GM12801 (cell line): ENCODE results near the gene UBA5.

Experiments used
- CTCF ChIP-seq: IDR thresholded peaks from one replicate; pipeline ENCODE4 v1.5.1; 2011; ENCODE audit warnings: control low read depth; ENCODE audit not compliant: insufficient read length; ENCODE audit errors: extremely low read depth

The UBA5 gene

GRCh38 chr3:132660052-132660810 is at the start of gene UBA5:
Gene UBA5 (plus strand): TSS chr3:132660329. CDS start chr3:132660538, 209 bp downstream.
- no peak for TF ChIP-seq CTCF

- no peak for TF ChIP-seq CTCF
These were observed 44.2 kb upstream of the UBA5 start for GRCh38 chr3:132615881-132616280.

DNA sequence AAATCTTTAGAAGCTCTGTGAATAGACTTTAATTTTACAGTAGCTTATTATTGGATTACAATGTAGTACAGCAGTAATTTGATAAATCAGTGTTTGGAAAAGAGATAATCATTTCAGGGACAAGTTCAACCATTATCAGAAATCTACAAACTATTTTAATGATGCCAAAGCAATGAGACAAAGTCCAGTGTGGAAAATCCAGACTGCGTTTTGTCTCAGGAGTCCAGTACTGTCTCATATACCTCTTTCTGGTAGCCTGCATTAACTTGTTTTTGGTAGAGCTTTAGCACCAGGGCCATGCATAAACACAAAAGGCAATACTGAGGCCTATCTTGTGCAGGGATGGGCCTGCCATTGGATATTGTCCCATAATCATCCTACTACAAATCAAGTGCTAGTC is 43.3 kb upstream of the UBA5 start:
- no peak for TF ChIP-seq CTCF

- no peak for TF ChIP-seq CTCF
These were observed 38.0 kb upstream of the UBA5 start for GRCh38 chr3:132622148-132622547.

DNA sequence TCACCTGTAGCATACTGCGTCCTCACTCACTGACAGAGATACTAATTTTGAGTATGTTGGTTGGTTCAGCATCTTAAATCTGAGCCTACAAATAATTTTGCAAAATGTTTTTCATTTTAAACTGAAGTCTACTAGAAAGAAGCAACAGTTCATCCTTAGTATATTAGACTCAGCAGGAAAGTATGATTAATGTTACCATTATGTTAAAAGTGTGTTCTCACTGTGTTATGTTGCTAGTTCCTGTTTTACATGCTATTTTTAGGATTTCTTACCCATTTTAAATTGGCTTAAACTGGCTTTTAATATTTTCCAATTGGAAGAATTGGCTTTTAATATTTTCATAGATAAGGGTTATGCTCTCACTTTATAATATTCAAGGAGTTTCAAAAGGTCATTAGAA is 37.4 kb upstream of the UBA5 start:
- no peak for TF ChIP-seq CTCF

DNA sequence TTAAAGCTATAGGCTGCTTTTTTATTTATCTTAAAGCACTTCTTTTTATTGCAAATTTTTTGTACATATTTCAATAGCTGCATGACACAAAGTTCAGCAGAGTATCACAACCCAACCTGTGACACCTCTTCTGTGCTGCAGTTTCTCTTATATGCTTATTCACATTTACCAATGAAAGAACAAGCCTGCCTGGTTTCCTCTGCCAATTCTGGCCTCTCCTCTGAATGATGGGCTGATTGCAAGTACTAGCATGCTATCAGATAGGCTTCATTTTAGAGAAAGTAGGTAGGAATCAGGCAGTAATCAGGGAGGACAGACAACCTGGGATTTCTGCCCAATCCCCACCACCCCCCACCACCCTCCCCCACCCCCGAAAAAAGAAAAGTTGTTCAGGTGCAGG is 36.5 kb upstream of the UBA5 start:
- TF ChIP-seq CTCF, result no peak

GRCh38 chr3:132624790-132625189 is 35.3 kb upstream of the UBA5 start:
- TF ChIP-seq CTCF, result no peak
